ENCODE results near the gene ANXA11. TPM values are rescaled to one million over a fixed set of nuclear protein-coding genes. Genes with fewer than 3 reads are reported as not detected.

ANXA11 gene
- total RNA-seq, 1 experiment from 2014 or later: 327 TPM

DNA sequence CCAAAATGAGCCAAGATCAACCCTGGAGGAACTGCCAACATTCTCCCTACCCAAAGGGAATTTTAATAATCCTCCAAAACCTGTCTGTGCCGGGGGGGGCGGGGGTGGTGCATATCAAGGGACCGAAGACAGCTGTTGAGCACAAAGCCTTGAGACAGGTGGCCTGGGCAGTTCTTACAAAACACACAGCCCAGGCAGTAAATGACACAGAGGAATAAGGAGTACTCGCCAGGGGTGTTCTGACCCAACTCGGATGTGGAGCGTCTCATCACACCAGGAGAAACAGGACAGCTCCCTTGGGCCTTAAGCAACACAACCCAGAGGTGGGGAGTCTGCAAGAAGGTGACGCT is 37.2 kb downstream of the ANXA11 start:
- peaks cover 88% of the 10 kb centered on the region for H3K36me3 Mint-ChIP-seq (ENCODE audit: insufficient read depth, unreplicated experiment)
- intact Hi-C loops (cut with micrococcal nuclease; ENCODE audit: unreplicated experiment): no loop called here
- peaks cover 31% of the 10 kb centered on the region for H3K4me1 Mint-ChIP-seq (ENCODE audit: low read depth, unreplicated experiment)
- Histone ChIP-seq H3K36me3 (ENCODE audit: control insufficient read depth, insufficient read depth, low read length) (peaks cover 8% of the 10 kb centered on the region), H3K4me3 (ENCODE audit: low read depth, low read length) (no peak overlapping the region), H3K9me3 (no peaks in the 10 kb centered on the region), H3K27me3 (replicated peaks; ENCODE audit: control insufficient read depth, insufficient read depth, low read length) (no peaks in the 10 kb centered on the region), H3K4me1 (peaks cover 2% of the 10 kb centered on the region)
- no TSS peak for BruUV-seq (replicated peaks)
- H3K4me3 Mint-ChIP-seq (ENCODE audit: unreplicated experiment): no peak overlapping the region
- H3K27me3 Mint-ChIP-seq (ENCODE audit: insufficient read depth, unreplicated experiment): no peaks in the 10 kb centered on the region
- H3K27ac Mint-ChIP-seq (ENCODE audit: unreplicated experiment): no peak overlapping the region
- ChIA-PET CTCF (no interaction called here), POLR2A (no interaction called here)
- no peak for TF ChIP-seq CTCF (IDR thresholded peaks at IDR 0.05; ENCODE audit: insufficient read depth in 1 of 2, low read depth in 1 of 2, low read length in 1 of 2, severe bottlenecking in 1 of 2, unreplicated experiment in 1 of 2)
- H3K9me3 Mint-ChIP-seq (ENCODE audit: unreplicated experiment): no peaks in the 10 kb centered on the region
- DNase-seq: no peak

GRCh38 chr10:80167471-80168161 is 37.7 kb downstream of the ANXA11 start:
- no peaks in the 10 kb centered on the region for H3K27me3 ChIP-seq (replicated peaks; ENCODE audit: control insufficient read depth, insufficient read depth, low read length)
- no peak overlapping the region for H3K4me3 Mint-ChIP-seq (ENCODE audit: unreplicated experiment)
- no peak for TF ChIP-seq CTCF (IDR thresholded peaks at IDR 0.05; ENCODE audit: insufficient read depth in 1 of 2, low read depth in 1 of 2, low read length in 1 of 2, severe bottlenecking in 1 of 2, unreplicated experiment in 1 of 2)
- no peaks in the 10 kb centered on the region for H3K9me3 Mint-ChIP-seq (ENCODE audit: unreplicated experiment)
- H3K4me3 ChIP-seq (ENCODE audit: low read depth, low read length): no peak overlapping the region
- peaks cover 2% of the 10 kb centered on the region for H3K4me1 ChIP-seq
- POLR2A ChIA-PET: no interaction called here
- intact Hi-C loops (cut with micrococcal nuclease; ENCODE audit: unreplicated experiment): no loop called here
- peaks cover 31% of the 10 kb centered on the region for H3K4me1 Mint-ChIP-seq (ENCODE audit: low read depth, unreplicated experiment)
- no peak for DNase-seq
- peaks cover 8% of the 10 kb centered on the region for H3K36me3 ChIP-seq (ENCODE audit: control insufficient read depth, insufficient read depth, low read length)
- peaks cover 88% of the 10 kb centered on the region for H3K36me3 Mint-ChIP-seq (ENCODE audit: insufficient read depth, unreplicated experiment)
- no peak overlapping the region for H3K27ac Mint-ChIP-seq (ENCODE audit: unreplicated experiment)
- H3K27me3 Mint-ChIP-seq (ENCODE audit: insufficient read depth, unreplicated experiment): no peaks in the 10 kb centered on the region
- CTCF ChIA-PET: no interaction called here
- BruUV-seq (replicated peaks): no TSS peak
- H3K9me3 ChIP-seq: no peaks in the 10 kb centered on the region

DNA sequence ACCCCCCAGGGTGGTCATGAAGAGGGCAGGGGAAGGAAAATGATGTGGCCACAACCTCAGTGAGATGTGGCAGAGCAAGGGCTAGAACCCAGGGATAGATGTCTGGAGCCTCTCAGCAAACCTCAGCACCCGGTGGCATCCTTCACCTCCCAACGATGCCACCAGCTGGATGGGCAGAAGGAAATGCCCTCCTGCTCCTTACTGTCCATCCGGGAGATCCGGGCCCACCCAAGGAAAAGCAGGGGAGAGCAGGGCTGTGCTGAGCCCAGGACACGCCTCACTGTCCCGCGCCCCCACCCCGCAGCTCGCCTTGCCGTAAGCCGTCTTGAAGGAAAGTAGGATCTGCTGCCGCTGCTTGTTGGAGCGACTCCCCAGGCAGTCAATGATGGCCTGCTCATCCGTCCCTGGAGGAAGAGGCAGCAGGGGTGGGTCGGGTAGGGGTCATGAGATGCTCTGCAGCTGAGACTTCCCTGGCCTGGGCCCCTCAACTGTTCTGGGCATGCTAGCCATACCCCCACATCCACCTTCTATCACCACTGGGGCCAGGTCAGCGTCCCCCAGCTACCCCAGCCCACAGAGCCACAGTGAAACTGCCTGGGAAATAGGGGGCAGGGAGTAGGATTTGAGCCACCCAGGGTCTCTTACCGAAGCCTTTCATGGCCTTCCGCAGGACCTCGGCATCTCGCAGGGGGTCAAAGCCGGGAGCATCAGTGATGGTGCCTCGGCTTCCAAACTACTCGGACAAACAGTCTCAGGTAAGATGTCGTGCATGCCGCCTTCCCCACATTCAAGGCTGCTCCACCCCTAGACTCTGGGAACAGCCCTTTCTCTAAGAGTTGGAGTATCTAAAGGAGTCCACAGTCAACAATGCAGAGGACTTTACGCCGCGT is 38.5 kb downstream of the ANXA11 start:
- Mint-ChIP-seq H3K27me3 (ENCODE audit: insufficient read depth, unreplicated experiment) (no peaks in the 10 kb centered on the region), H3K4me3 (ENCODE audit: unreplicated experiment) (no peak overlapping the region), H3K4me1 (ENCODE audit: low read depth, unreplicated experiment) (peaks cover 31% of the 10 kb centered on the region), H3K36me3 (ENCODE audit: insufficient read depth, unreplicated experiment) (peaks cover 90% of the 10 kb centered on the region), H3K9me3 (ENCODE audit: unreplicated experiment) (no peaks in the 10 kb centered on the region), H3K27ac (ENCODE audit: unreplicated experiment) (no peak overlapping the region)
- DNase-seq: no peak
- intact Hi-C loops (cut with micrococcal nuclease; ENCODE audit: unreplicated experiment): no loop called here
- no peaks in the 10 kb centered on the region for H3K9me3 ChIP-seq
- H3K36me3 ChIP-seq (ENCODE audit: control insufficient read depth, insufficient read depth, low read length): peaks cover 10% of the 10 kb centered on the region
- peaks cover 2% of the 10 kb centered on the region for H3K4me1 ChIP-seq
- CTCF ChIA-PET: no interaction called here
- POLR2A ChIA-PET: no interaction called here
- TF ChIP-seq CTCF (IDR thresholded peaks at IDR 0.05; ENCODE audit: insufficient read depth in 1 of 2, low read depth in 1 of 2, low read length in 1 of 2, severe bottlenecking in 1 of 2, unreplicated experiment in 1 of 2): no peak
- H3K4me3 ChIP-seq (ENCODE audit: low read depth, low read length): no peak overlapping the region
- no peaks in the 10 kb centered on the region for H3K27me3 ChIP-seq (replicated peaks; ENCODE audit: control insufficient read depth, insufficient read depth, low read length)
- BruUV-seq (replicated peaks): no TSS peak
